Fibroblast of skin of right quadriceps (primary cell): Measurements from ENCODE around the gene MARVELD3.
"Not testable (repeated sequence)": the region's sequence is repeated elsewhere in the genome, so short reads cannot be mapped to it uniquely, and the experiment has no call there.

Experiments used
- DNase-seq: peaks from one replicate; pipeline ENCODE4 v3.0.0-alpha.2; 2013

The MARVELD3 gene

GRCh38 chr16:71672803-71673581, 47.0 kb downstream of the MARVELD3 start:
- DNase-seq, result no peak

GRCh38 chr16:71673582-71673973, 47.6 kb downstream of the MARVELD3 start:
- DNase-seq, result no peak

GRCh38 chr16:71674229-71674628, 48.2 kb downstream of the MARVELD3 start:
- no peak for DNase-seq

- no peak for DNase-seq
Observed at GRCh38 chr16:71675380-71675779, 49.4 kb downstream of the MARVELD3 start.

DNA sequence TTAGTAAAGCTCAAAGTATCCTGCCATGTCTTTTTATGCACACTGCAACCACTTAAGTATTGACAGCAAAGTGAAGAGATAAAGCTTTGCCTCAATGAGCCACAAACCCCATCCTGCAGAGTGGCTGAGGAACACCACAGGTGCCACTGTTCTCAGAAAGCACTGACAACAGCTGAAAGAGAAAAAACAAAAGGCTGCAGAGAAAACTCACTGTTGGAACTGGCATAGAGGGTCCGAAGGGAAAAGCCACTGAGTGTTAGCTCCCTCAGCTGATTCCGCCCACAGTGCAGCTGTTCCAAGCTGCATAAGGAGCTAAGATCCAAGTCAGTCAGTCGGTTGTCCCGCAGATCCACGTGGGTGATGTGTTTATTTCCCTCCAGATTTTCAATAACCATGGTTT, 50.3 kb downstream of the MARVELD3 start:
- DNase-seq, result no peak

DNA sequence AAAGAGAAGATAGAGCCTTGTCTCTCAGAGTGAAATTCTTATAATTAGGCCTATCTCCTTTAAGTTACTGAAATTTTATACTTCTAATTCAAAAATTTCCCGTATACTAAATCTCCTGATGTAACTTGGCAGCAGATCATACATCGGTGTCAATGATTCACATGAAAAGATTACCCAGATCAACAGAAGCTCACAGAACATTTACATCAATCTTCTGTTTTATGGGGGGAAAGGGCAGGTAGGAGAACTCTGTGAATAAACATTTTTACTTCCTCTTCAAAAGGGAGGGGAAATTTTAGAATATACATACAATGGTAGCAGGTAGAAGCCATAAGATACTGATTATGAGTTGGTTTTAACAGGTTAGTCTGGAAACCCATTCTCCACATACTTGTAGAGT, 55.4 kb downstream of the MARVELD3 start:
- no peak for DNase-seq

GRCh38 chr16:71684280-71684679, 58.3 kb downstream of the MARVELD3 start:
- DNase-seq, result not testable (repeated sequence)
